Measurements from ENCODE around the gene N4BP3. TPM values are rescaled to one million over a fixed set of nuclear protein-coding genes. Genes with fewer than 3 reads are reported as not detected.

Gene N4BP3
- total RNA-seq, 4 donors from 2014 or later = 3.9 to 6.4 (median 5.6) TPM

DNA sequence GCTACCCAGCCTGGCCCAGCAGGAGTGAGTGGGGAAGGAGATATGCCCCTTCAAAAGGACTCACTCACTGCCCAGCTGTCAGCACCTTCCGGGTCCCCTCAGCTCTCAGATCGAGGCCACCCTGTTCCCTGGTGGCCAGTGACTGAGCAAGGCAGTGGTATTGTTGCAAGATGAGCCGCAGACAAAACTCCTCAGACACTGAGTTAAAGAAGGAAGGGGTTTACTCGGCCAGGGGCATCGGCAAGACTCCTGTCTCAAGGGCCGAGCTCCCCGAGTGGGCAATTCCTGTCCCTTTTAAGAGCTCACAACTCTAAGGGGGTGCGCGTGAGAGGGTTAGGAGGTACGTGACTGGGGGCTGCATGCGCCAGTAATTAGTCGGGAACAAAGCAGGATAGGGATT, 9.7 kb upstream of the N4BP3 start:
- Histone ChIP-seq H3K4me1 (peaks cover 0 to 15% of the 10 kb centered on the region in 2 donors), H3K4me3 (replicated peaks in 1 of 3) (no peak overlapping the region), H3K36me3 (no peaks in the 10 kb centered on the region), H3K27ac (no peak overlapping the region), H3K27me3 (no peaks in the 10 kb centered on the region), H3K9me3 (no peaks in the 10 kb centered on the region)
- 85 to 89% methylated on average over 10 to 12 of the region's 12 CpGs for WGBS, 2 donors
- intact Hi-C loops (cut with DNase I) = no loop called here
- TF ChIP-seq, protein P1, sequence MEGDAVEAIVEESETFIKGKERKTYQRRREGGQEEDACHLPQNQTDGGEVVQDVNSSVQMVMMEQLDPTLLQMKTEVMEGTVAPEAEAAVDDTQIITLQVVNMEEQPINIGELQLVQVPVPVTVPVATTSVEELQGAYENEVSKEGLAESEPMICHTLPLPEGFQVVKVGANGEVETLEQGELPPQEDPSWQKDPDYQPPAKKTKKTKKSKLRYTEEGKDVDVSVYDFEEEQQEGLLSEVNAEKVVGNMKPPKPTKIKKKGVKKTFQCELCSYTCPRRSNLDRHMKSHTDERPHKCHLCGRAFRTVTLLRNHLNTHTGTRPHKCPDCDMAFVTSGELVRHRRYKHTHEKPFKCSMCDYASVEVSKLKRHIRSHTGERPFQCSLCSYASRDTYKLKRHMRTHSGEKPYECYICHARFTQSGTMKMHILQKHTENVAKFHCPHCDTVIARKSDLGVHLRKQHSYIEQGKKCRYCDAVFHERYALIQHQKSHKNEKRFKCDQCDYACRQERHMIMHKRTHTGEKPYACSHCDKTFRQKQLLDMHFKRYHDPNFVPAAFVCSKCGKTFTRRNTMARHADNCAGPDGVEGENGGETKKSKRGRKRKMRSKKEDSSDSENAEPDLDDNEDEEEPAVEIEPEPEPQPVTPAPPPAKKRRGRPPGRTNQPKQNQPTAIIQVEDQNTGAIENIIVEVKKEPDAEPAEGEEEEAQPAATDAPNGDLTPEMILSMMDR (IDR thresholded peaks at IDR 0.05) = no peak
- DNase-seq = no peak

DNA sequence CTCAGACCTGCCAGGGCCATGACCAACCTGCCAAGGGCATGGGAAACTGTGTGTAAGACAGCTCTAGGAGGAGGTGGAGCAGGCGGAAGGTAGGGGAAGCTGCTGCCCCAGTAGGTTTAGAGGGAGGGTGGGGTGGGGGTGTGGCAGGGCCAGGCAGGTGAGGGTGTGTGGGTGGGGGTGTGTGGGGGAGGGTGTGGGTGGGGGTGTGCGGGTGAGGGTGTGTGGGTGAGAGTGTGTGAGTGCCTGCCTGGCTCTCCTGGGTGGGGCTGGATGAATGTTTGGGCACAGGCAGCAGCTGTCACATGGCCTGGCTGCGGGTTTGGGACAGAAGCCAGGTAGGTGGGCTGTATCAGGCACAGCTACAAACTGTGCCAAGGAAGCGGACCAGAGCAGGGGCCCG, 8.8 kb upstream of the N4BP3 start:
- Histone ChIP-seq H3K4me3 (replicated peaks in 1 of 3) (no peak overlapping the region), H3K27me3 (no peaks in the 10 kb centered on the region), H3K27ac (no peak overlapping the region), H3K36me3 (no peaks in the 10 kb centered on the region), H3K9me3 (no peaks in the 10 kb centered on the region), H3K4me1 (peaks cover 3 to 21% of the 10 kb centered on the region in 2 donors)
- TF ChIP-seq POLR2A (IDR thresholded peaks at IDR 0.05) = no peak
- TF ChIP-seq, protein P1 (IDR thresholded peaks at IDR 0.05) = no peak
- intact Hi-C loops (cut with DNase I) = no loop called here
- peak; percentile 78 to 83 for DNase-seq
- WGBS, 2 donors = 19 to 36% methylated on average over 4 of the region's 5 CpGs

DNA sequence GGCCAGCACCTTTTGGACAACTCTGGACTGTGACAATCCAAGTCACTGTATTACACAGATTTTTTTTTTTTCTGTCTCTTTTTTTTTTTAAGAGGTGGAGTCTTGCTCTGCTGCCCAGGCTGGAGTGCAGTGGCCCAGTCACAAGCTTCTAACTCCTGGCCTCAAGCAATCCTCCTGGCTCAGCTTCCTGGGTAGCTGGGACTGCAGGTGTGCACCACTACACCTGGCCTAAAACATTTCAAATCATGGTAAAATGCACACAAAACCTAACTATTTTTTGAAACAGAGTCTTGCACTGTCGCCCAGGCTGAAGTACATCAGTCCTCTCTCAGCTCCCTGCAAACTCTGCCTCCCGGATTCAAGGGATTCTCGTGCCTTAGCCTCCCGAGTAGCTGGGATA, 7.2 kb upstream of the N4BP3 start:
- Histone ChIP-seq H3K4me1 (peaks cover 3 to 21% of the 10 kb centered on the region in 2 donors), H3K4me3 (replicated peaks in 1 of 3) (no peak overlapping the region), H3K9me3 (no peaks in the 10 kb centered on the region), H3K36me3 (no peaks in the 10 kb centered on the region), H3K27ac (no peak overlapping the region), H3K27me3 (no peaks in the 10 kb centered on the region)
- no peak for DNase-seq
- TF ChIP-seq, protein P1 (IDR thresholded peaks at IDR 0.05) = no peak
- intact Hi-C loops (cut with DNase I) = no loop called here
- WGBS, 2 donors = 64 to 75% methylated on average over 4 of the region's 4 CpGs

DNA sequence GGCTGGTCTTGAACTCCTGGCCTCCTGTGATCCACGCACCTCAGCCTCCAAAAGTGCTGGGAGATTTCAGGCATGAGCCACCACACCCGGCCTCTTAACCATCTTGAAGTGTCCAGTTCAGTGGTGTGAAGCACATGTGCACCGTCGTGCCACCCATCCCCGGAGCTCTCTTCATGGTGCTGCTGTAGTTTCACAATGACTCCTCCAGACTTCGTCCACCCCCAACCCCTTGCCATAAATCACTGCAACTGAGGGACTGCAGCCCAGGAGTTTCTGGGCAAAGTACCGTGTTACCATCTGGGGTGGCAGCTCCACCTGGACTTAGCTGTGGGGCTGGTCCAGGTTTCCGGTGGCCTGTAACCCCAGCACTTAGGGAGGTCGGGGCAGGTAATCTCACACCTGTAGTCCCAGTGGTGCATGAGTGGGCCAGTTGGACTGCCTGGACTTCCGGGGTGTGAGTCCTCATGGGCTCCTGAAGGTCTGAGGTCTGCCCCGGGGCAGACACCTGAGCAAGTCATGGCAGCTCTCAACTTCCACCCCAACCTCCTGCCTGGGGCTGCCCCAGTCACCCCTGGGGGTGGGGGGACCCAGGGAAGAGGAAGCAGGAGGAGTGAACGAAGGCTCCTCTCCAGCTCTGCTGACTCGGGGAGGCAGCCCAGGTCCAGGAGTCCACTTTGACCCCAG, 6.6 kb upstream of the N4BP3 start:
- Histone ChIP-seq H3K4me3 (replicated peaks in 1 of 3) (no peak overlapping the region), H3K27me3 (no peaks in the 10 kb centered on the region), H3K9me3 (no peaks in the 10 kb centered on the region), H3K27ac (no peak overlapping the region), H3K4me1 (peaks cover 3 to 21% of the 10 kb centered on the region in 2 donors), H3K36me3 (no peaks in the 10 kb centered on the region)
- WGBS, 2 donors = 71 to 76% methylated on average over 9 to 13 of the region's 13 CpGs
- intact Hi-C loops (cut with DNase I) = no loop called here
- DNase-seq = no peak
- no peak for TF ChIP-seq POLR2A (IDR thresholded peaks at IDR 0.05)
- TF ChIP-seq, protein P1 (IDR thresholded peaks at IDR 0.05) = no peak

DNA sequence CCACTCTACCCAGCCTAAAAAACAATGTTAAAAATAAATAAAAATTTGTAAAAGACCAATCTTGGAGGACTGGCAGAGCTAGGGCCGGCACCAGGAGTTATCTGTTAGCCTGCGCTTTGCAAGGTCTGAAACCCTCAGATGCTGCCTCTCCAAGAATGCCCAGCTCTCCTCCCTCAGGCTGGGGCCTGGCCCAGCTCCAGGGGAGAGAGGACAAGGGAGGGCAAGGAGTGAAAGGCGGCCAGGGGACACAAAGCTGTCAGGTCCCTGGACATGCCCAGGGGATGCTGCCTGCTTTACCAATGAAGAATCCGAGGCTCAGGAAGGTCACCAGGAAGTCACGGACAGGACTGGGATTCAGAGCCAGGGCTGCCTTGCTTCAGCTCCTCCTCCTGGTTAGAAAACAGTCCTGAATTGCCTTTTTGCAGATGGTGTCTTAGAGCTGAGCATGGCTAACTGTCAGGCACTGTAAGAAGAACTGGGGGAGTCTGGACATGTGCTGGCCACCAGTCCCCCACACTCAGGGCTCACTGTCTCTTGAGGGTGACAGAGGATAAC, 5.5 kb upstream of the N4BP3 start:
- Histone ChIP-seq H3K9me3 (no peaks in the 10 kb centered on the region), H3K4me3 (replicated peaks in 1 of 3) (no peak overlapping the region), H3K27me3 (no peaks in the 10 kb centered on the region), H3K4me1 (peaks cover 3 to 21% of the 10 kb centered on the region in 2 donors), H3K36me3 (no peaks in the 10 kb centered on the region), H3K27ac (no peak overlapping the region)
- peak in 1 of 2 donors; percentile 31 for DNase-seq
- no peak for TF ChIP-seq POLR2A (IDR thresholded peaks at IDR 0.05)
- TF ChIP-seq, protein P1 (IDR thresholded peaks at IDR 0.05) = no peak
- WGBS, 2 donors = 52 to 58% methylated on average over 4 to 5 of the region's 5 CpGs
- intact Hi-C loops (cut with DNase I) = no loop called here
